Activated B cell treated with CpG ODN at 0.5 μM for 24 hours (primary cell): Measurements from ENCODE around the gene ARRDC3. TPM values are rescaled to one million over a fixed set of nuclear protein-coding genes. Genes with fewer than 3 reads are reported as not detected.
"Not testable (repeated sequence)": the region's sequence is repeated elsewhere in the genome, so short reads cannot be mapped to it uniquely, and the experiment has no call there.

ENCODE experiments used
- ATAC-seq: fragments of 200-7000 bp; cut with Tn5 transposase; one replicate; pipeline ENCODE4 v1.10.0; 2021; ENCODE audit warnings: low read depth, mild to moderate bottlenecking, moderate library complexity
- CTCF ChIA-PET: fragments of 350-600 bp; sonication (Branson Sonifier 250); formaldehyde crosslinking; loops from one replicate; lab custom pipeline; 2021; ENCODE audit warnings: antibody characterized with exemption; lab: Charles Lee
- POLR2A ChIA-PET: fragments of 350-600 bp; sonication (Branson Sonifier 250); formaldehyde crosslinking; loops from one replicate; lab custom pipeline; 2021; ENCODE audit warnings: antibody characterized with exemption; lab: Charles Lee
- DNase-seq: peaks from one replicate; pipeline ENCODE4 v3.0.0; 2022
- H3K27ac Mint-ChIP-seq: one replicate; pipeline ENCODE4 v1.8.0; 2020; ENCODE audit warnings: mixed read lengths
- H3K27me3 Mint-ChIP-seq: one replicate; pipeline ENCODE4 v1.8.0; 2021; ENCODE audit warnings: mixed read lengths
- H3K36me3 Mint-ChIP-seq: one replicate; pipeline ENCODE4 v1.8.0; 2021; ENCODE audit warnings: low read depth, mixed read lengths
- H3K4me1 Mint-ChIP-seq: one replicate; pipeline ENCODE4 v1.8.0; 2021; ENCODE audit warnings: mixed read lengths
- H3K4me3 Mint-ChIP-seq: one replicate; pipeline ENCODE4 v1.8.0; 2020; ENCODE audit warnings: mild to moderate bottlenecking, mixed read lengths
- H3K9me3 Mint-ChIP-seq: one replicate; pipeline ENCODE4 v1.8.0; 2020; ENCODE audit warnings: mixed read lengths
- intact Hi-C: fragments of 100-400 bp; cut with micrococcal nuclease; formaldehyde crosslinking; loops from one replicate; pipeline ENCODE4 v1.15.1; 2024
- total RNA-seq: library from RNA; stranded (reverse); gene quantifications from 2 replicates; pipeline ENCODE4 v1.2.3, GENCODE V29; 2022
- TF ChIP-seq, protein P1 (sequence below): fragments of 200-600 bp; IDR thresholded peaks from one replicate; pipeline ENCODE4 v1.8.0; 2022; ENCODE audit warnings: antibody characterized with exemption, mild to moderate bottlenecking

The ARRDC3 gene
- total RNA-seq, 1 donor from 2014 or later = 65.3 TPM

DNA sequence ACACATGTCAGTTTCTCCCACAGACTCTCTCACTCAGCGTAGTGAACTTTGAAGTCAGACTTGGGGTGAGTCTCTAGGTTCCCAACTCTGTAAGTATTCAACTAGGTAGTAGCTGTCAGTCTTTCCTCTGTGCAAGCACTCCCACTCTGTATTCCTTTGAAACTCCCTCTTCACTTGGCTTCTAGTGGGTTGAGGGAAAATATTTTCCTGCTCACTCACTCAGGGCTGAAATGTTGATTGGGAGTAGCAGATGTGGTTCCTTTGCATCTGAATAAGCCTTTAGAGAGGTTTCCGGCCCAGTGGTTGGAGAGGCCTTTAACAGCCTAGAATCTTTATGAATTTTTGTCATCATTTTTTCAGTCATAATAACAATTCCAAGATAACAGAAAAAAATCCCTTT is 18.1 kb upstream of the ARRDC3 start:
- intact Hi-C loops = no loop called here
- ATAC-seq = no peak
- CTCF ChIA-PET = no interaction called here

DNA sequence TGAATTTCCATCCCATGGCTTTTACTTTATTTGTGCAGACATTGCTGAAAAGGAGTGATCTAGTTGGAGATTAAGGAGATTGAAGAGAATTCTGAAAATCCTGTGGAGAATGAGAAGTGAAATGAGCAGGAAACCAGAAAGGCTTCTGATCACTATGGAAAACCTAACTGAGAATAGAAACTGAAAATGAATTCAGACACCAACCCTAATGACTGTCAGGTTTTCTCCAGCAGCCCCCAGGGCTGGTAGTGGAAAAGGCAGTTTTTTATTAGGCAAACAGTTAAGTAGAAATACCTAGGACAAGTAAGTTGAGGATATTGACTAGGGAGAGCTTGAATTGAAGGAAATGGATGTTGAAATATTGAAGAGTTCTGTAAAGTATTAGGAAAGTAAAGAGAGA is 14.7 kb upstream of the ARRDC3 start:
- Mint-ChIP-seq H3K27me3 (no peaks in the 10 kb centered on the region), H3K27ac (no peak overlapping the region), H3K9me3 (no peaks in the 10 kb centered on the region), H3K36me3 (no peaks in the 10 kb centered on the region), H3K4me1 (peaks cover 5% of the 10 kb centered on the region), H3K4me3 (no peak overlapping the region)
- intact Hi-C loops = no loop called here
- no peak for DNase-seq
- TF ChIP-seq, protein P1, sequence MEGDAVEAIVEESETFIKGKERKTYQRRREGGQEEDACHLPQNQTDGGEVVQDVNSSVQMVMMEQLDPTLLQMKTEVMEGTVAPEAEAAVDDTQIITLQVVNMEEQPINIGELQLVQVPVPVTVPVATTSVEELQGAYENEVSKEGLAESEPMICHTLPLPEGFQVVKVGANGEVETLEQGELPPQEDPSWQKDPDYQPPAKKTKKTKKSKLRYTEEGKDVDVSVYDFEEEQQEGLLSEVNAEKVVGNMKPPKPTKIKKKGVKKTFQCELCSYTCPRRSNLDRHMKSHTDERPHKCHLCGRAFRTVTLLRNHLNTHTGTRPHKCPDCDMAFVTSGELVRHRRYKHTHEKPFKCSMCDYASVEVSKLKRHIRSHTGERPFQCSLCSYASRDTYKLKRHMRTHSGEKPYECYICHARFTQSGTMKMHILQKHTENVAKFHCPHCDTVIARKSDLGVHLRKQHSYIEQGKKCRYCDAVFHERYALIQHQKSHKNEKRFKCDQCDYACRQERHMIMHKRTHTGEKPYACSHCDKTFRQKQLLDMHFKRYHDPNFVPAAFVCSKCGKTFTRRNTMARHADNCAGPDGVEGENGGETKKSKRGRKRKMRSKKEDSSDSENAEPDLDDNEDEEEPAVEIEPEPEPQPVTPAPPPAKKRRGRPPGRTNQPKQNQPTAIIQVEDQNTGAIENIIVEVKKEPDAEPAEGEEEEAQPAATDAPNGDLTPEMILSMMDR = no peak
- ATAC-seq = no peak
- CTCF ChIA-PET = no interaction called here
- POLR2A ChIA-PET = no interaction called here

More for the DNA sequence above, 18.1 kb upstream of the ARRDC3 start:
- Mint-ChIP-seq H3K4me3 (no peak overlapping the region), H3K27ac (no peak overlapping the region), H3K4me1 (peaks cover 5% of the 10 kb centered on the region), H3K9me3 (no peaks in the 10 kb centered on the region), H3K27me3 (no peaks in the 10 kb centered on the region), H3K36me3 (no peaks in the 10 kb centered on the region)
- DNase-seq = no peak
- POLR2A ChIA-PET = no interaction called here
- TF ChIP-seq, protein P1 = no peak

DNA sequence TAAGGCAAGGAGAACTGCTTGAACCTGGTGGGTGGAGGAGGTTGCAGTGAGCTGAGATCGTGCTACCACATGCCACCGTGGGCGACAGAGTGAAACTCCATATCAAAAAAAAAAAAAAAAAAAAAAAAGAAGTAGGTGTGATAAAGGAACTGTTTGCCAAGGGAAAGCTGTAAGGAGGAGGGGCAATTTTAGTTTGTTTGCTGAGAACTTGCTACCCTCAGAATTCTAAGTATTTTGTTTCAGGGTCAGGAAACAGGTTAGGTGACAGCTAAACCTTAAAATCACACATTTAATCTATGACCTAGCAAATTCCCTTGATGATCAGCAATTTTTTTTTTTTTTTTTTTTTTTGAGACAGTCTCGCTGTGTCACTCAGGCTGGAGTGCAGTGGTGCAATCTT is 7.2 kb upstream of the ARRDC3 start:
- TF ChIP-seq, protein P1 = no peak
- Mint-ChIP-seq H3K9me3 (no peaks in the 10 kb centered on the region), H3K27ac (no peak overlapping the region), H3K36me3 (no peaks in the 10 kb centered on the region), H3K4me1 (no peaks in the 10 kb centered on the region), H3K4me3 (no peak overlapping the region), H3K27me3 (no peaks in the 10 kb centered on the region)
- ChIA-PET POLR2A (interaction anchor here (0.7 kb wide), 3 partner anchors 104 to 521 kb away, joined by 6 to 7 read pairs (median 7); no protein-coding TSS in a partner anchor), CTCF (interaction anchor here (1.3 to 2.2 kb wide), 2 partner anchors 29 to 167 kb away, joined by 3 to 8 read pairs; no protein-coding TSS in a partner anchor)
- no peak for ATAC-seq
- DNase-seq = no peak
- intact Hi-C loops = no loop called here

DNA sequence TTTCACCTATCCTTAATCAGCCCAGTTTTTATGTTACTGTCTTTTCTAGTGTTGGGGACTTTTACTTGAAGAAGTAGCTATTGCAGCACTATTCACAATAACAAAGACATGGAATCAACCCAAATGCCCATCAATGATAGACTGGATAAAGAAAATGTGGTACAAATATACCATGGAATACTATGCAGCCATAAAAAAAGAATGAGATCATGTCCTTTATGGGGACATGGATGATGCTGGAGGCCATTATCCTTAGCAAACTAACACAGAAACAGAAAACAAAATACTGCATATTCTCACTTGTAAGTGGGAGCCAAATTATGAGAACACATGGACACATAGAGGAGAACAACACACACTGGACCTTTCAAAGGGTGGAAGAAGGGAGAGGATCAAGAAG is 6.4 kb upstream of the ARRDC3 start:
- H3K27me3 Mint-ChIP-seq, intact Hi-C loops, H3K27ac Mint-ChIP-seq, ATAC-seq, H3K4me1 Mint-ChIP-seq, POLR2A ChIA-PET, H3K9me3 Mint-ChIP-seq, H3K36me3 Mint-ChIP-seq, DNase-seq, H3K4me3 Mint-ChIP-seq: not testable (repeated sequence)
- CTCF ChIA-PET = interaction anchor here (2.2 kb wide), 1 partner anchor 30 kb away, joined by 8 read pairs; no protein-coding TSS in a partner anchor

DNA sequence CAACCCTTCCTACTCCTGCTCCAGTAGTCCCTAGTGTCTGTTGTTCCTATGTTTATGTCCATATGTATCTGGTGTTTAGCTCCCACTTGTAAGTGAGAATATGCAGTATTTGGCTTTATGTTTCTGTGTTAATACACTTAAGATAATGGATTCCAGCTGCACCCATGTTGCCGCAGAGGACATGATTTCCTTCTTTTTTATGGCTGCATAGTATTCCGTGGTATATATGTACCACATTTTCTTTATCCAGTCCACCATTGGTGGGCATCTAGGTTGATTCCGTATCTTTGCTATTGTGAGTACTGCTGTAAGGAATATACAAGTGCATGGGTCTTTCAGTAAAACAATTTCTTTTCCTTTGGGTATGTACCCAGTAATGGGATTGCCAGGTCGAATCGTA is 5.2 kb upstream of the ARRDC3 start:
- Mint-ChIP-seq H3K4me3 (no peak overlapping the region), H3K27me3 (no peaks in the 10 kb centered on the region), H3K36me3 (peaks cover 4% of the 10 kb centered on the region), H3K9me3 (no peaks in the 10 kb centered on the region), H3K4me1 (peaks cover 17% of the 10 kb centered on the region), H3K27ac (no peak overlapping the region)
- ChIA-PET CTCF (interaction anchor here (6.2 to 6.5 kb wide), 2 partner anchors 161 to 167 kb away, joined by 131 to 153 read pairs; no protein-coding TSS in a partner anchor), POLR2A (no interaction called here)
- no peak for ATAC-seq
- TF ChIP-seq, protein P1 = no peak
- no peak for DNase-seq
- intact Hi-C loops = no loop called here

DNA sequence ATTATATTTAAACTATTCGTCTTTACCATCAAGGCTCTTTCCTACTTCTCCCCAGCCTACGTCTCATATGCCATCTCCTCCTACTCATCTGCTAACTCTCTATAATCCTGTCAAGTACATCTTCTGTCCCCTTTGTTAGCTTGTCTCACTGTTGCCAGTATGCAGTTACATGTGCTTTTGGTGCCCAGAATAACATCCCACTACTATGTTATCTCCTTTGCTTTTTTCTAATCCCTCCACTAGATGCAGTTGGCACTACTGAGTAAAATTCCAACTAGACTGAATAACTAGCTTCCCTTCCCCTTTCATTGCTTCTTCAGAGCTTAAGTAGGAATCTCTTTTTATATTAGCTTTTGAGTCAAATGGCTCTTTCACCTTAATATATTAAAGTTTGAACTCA is 3.0 kb upstream of the ARRDC3 start:
- no peaks in the 10 kb centered on the region for H3K27me3 Mint-ChIP-seq
- peaks cover 17% of the 10 kb centered on the region for H3K4me1 Mint-ChIP-seq
- DNase-seq (no peak), ATAC-seq (no peak)
- H3K36me3 Mint-ChIP-seq = peaks cover 23% of the 10 kb centered on the region
- H3K27ac Mint-ChIP-seq = no peak overlapping the region
- intact Hi-C loops = no loop called here
- H3K9me3 Mint-ChIP-seq = no peaks in the 10 kb centered on the region
- ChIA-PET POLR2A (interaction anchor here (0.7 to 1.6 kb wide), 2 partner anchors 12 to 160 kb away, joined by 3 to 8 read pairs; no protein-coding TSS in a partner anchor), CTCF (interaction anchor here (0.7 to 6.5 kb wide), 10 partner anchors 10 to 520 kb away, joined by 3 to 153 read pairs (median 36); no protein-coding TSS in a partner anchor)
- TF ChIP-seq, protein P1 = no peak
- H3K4me3 Mint-ChIP-seq = no peak overlapping the region

DNA sequence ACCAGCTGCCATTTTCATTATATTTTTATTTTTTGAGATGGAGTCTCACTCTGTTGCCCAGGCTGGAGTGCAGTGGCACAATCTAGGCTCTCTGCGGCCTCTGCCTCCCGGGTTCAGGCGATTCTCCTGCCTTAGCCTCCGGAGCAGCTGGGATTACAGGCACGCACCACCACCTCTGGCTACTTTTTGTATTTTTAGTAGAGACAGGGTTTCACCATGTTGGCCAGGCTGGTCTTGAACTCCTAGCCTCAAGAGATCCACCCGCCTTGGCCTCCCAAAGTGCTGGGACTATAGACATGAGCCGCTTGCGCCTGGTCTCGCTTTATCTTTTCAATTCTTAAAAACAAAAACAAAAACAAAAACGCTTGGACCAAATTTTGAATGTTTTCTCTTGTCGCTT is 2.5 kb upstream of the ARRDC3 start:
- Mint-ChIP-seq H3K36me3 (peaks cover 27% of the 10 kb centered on the region), H3K4me1 (peaks cover 17% of the 10 kb centered on the region)
- ChIA-PET CTCF (interaction anchor here (0.7 to 6.5 kb wide), 20 partner anchors 11 to 520 kb away, joined by 3 to 153 read pairs (median 12); no protein-coding TSS in a partner anchor), POLR2A (interaction anchor here (0.6 to 6.1 kb wide), 6 partner anchors 12 to 976 kb away, joined by 3 to 194 read pairs (median 3); partner anchors contain the start of gene CETN3)
- not testable (repeated sequence) for ATAC-seq, H3K27me3 Mint-ChIP-seq, H3K9me3 Mint-ChIP-seq, DNase-seq, H3K4me3 Mint-ChIP-seq, H3K27ac Mint-ChIP-seq
- intact Hi-C loops = loop anchor here (1.0 kb wide), 4 partner anchors 34 to 453 kb away; no protein-coding TSS in a partner anchor
